Dedifferentiated amniotic fluid mesenchymal stem cell (primary cell): Measurements from ENCODE around the gene WDR27.

ENCODE experiments used
- DNase-seq: peaks from one replicate; pipeline ENCODE4 v3.0.0-alpha.2; 2016; ENCODE audit errors: extremely low spot score

WDR27 gene

DNA sequence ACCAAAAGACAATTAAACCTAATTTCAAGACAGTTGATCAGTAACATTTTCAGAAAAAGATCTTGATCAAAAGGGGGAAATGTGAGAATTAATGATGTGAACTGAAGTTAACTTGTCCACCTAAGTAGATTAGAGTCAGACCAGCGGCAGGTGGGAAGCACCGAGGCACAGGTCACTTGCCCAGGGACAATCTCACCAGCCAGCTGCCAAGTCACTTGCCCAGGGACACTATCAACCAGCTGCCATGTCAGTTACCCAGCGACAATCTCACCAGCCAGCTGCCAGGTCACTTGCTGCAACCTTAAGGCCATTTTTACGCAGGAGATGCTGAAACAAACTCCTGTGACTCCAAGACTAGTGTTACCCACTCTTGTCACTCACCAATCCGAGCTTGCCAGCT, 260.5 kb downstream of the WDR27 start:
- no peak for DNase-seq

DNA sequence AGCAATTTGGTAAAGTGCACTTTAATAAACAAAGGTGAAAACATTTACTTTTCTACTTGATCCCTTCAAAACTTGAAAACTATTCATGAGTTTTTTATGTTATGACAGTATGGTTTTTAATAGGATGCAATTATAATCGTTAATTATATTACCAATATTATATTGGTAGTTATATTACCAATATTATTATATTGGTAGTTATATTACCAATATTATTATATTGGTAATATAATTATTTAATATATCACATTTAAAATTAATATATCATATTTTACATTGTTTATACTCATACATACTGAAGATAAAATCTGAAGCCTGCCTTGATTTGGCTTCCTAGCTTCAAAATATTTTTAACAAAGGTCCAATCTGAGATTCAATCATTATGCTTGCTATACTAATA, 262.1 kb downstream of the WDR27 start:
- DNase-seq = no peak

DNA sequence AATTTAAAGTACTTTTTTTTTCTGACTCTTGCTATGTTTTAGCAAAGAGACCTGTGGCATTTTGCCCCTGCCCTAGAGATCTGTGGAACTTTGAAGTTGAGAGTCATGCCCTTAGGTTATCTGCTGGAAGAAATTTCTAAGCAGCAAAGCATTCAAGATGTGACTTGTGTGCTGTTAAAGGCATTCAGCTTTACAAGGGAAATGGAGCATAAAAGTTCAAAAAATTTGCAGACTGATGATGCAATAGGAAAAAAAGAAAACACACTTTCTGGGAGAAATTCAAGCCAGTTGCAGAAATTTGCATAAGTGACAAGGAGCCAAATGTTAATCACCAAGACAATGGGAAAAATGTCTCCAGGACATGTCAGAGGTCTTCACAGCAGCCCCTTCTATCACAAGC, 267.3 kb downstream of the WDR27 start:
- DNase-seq = peak; percentile 37

DNA sequence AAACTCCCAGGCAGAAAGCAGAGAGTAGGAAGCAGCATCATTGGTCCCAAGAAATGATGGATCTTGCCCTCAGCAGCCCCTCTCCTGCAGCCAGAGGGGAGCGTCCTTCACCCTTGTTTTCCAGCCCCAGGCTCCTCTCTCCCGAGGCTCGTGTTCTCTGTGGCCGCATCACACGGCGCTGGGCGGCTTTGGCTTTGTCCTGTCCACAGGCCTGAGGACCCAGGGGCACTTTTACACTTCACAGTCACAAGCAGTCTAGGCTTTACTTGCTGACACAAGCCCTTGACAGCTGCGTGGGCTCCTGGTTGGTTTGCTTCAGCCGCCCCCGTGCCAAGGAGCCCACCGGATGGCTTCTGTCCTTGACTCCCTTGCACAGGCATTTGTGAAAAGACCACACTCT, 272.8 kb downstream of the WDR27 start:
- no peak for DNase-seq

DNA sequence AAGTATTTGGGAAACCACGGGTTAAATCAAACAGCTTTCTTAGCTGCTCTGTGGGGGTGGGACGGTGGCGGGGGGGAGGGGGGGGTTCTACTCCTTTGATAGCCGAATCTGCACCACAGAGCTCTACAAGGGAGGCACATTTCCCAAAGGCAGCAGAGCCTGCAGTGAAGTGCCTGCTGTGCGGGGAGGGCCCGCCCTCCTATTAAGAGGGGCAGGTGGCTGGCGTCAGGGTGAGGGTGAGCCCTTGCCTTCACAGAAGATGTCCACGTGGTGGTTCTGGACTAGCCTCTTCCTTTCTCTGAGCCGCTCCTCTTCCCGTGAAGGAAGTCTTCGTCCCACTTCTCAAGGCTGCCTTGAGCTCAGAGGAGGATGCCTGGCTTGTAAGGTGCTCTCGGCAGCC, 273.3 kb downstream of the WDR27 start:
- no peak for DNase-seq

DNA sequence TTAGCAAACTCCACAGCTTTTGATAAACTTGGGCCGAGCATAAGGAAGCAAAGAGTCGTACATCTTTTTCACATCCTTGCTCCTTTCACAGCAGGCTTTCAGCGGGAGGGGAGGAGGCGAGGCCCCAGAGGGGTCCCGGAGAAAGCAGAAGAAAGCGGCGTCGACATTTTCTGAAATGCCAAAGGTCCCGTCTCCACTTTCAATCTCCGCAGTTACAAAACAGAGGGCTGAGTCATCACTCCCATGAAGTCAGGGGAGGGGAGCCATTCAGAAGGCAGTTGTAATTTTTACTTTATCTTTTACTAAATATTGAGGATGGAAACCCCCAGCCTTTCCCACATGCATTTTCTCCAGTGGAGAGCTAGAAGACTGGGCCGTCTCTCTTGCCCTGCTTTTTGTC, 274.0 kb downstream of the WDR27 start:
- DNase-seq = peak; percentile 75

DNA sequence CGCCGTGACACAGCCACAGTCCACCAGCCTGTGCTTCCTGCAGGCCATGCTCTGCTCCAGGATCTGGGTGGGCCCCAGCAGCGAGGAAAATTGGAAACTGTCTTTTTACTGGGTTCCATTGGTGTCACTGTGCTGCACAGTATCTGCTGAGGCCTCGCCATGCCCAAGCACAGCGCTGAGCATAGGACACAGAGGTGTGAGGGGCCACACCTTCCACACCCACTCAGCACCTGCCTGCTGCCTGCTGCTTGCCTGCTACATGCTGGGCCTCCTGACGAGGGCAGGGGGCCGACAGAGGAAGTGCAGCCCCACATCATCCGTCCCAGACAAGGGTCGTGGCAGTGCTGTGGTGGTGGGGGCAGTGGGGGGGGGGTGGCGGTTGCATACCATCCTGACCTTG, 275.2 kb downstream of the WDR27 start:
- DNase-seq = no peak

DNA sequence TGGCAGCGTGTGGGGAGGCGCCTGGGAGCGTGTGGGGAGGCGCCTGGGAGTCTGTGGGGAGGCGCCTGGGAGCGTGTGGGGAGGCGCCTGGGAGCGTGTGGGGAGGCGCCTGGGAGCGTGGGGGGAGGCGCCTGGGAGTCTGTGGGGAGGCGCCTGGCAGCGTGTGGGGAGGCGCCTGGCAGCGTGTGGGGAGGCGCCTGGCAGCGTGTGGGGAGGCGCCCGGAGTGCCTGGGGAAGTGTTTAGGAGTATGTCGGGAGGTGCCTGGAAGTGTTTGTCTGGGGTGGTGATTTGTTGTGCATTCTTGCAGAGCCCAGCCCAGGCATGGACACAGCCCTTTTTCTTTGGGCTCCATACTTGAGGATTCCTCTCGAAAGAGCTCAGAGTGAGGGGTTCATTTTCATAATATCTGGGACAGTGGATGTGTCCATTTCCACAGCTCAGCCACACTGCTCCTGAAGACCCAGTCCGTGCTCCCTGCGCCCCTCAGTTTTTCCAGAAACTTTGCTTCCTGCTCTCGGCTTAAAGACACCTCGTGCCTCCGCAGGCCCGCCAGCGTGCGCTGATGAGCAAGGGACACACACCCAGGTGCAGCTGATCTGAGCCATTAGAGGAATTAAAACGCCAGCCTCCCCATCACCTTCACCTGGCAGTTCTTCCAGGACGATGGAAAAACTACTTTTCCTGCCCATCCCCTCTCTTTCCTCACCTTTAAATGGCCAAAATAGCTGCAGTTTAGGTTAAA, 276.0 kb downstream of the WDR27 start:
- no peak for DNase-seq

DNA sequence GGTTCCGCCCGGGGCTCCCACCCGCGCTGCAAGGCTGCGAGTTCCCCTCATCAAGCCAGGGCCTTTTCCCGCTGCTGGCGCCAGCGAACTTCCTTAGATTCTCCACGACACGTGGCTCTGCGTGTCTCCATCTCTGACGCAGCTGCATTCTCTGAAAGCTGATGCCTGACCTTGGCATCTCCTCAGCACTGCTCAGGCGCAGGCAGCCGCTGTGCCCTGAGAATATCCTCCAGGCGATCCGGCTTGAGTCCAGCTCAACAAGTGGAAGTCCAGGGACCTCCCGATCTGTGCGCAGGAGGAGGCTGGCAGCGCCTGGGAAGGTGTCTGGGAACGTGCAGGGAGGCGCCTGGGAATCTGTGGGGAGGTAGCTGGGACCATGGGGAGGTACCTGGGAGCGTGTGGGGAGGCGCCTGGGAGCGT, 277.0 kb downstream of the WDR27 start:
- no peak for DNase-seq

DNA sequence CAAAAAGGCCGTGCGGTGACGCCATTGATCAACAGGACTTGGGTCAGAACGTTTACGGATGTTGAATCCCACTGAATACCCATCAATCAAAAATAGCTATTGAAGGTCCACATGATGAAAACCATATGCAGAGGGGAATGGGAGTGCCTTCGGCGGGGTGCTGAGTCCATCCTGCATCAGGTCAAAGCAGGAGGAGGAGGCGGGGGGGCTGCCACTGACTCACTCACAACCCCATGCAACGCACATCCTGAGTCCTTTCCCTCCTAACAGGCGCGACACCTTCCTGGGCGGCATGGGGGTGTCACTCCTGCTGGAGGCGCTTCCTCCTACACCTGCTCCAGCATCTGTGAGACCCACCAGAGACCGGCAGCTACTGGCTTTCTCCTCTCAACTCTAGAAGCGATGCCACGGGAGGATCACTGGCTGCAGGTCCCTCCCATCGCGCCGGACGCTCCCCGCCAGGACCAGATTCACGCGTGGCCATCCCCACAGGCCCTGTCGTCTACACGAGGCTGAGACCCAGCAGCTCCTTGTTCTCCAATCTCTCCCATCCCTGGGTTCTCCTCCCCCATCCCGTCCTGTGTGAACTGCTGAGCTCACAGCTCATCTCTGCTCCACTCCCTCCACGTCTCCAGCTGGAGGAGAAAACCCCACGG, 277.6 kb downstream of the WDR27 start:
- no peak for DNase-seq

DNA sequence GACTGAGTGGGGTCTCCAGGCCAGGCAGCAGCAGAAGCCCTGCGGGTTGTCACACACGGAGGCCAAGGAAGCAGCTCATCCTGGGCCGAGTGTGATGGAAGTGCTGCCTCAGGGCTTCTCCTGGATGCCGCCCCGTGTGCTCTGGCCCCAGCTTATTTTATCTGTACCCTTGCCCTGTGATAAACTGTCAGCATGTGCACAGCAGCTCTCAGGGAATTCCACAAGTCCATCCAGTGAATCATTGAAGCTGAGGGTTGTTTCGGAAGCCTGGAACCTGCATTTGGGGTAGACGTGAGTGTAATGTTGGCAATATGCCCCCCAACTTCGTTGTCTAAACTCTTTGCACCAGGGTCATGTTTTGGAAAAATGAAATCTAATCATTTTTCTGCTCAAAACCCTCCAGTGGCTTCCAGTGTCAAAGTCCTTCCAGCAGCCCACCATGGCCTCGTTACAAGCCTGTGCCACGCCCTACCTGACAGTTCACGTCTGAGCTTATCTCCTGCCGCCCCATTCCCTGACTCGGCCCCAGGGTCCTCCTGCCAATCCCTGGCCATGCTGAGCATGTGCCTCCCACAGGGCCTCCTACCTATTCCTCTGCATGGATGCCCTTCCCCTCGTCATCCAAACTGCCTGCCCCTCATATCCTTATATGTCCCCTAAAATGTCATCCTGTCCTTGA, 280.1 kb downstream of the WDR27 start:
- no peak for DNase-seq

DNA sequence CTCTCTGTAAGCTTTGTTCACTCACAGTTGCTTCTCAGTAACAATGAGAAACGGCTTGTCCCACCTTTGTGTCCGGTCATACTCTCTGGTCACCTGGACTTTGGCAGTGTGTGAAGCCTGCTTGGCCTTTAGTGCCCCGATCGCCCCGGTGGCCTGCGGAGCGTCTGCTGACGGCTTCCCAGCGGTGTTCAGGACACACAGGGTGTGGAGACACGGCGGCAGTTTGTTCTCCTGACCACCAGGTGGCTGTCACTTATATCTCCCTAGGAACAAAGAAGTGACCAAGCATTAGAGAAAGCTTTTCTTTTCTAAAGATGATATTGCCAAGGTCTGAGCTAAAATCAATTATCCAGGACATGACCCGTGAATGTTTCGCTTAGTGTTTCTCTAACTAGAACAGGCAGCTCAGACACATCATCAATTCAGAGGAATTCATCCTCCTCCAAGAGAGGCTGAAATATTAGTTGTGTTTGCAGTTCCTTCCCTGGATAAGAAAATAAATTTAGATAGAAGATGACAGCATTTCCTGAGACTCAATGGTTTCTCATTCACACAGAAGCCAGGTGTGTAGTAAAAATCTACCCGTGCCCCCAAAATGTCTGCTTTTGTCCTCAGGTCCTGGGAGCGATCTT, 280.8 kb downstream of the WDR27 start:
- no peak for DNase-seq

DNA sequence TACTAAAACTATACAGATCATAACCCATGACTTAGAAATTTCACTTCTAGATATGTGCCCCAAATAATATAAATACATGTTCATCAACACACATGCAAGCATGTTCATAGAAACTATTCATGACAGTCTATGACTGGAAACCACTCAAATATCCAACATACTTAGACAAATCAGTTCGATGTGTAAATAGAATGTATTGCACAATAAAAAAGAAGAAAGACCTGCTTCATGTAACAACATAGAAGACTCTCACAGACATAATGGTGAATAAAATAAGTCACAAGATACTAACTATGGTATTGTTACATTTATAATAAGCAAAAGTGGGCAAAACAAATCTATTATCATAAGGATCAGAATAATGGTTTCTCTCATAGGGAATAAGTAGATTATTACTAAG, 284.7 kb downstream of the WDR27 start:
- no peak for DNase-seq

DNA sequence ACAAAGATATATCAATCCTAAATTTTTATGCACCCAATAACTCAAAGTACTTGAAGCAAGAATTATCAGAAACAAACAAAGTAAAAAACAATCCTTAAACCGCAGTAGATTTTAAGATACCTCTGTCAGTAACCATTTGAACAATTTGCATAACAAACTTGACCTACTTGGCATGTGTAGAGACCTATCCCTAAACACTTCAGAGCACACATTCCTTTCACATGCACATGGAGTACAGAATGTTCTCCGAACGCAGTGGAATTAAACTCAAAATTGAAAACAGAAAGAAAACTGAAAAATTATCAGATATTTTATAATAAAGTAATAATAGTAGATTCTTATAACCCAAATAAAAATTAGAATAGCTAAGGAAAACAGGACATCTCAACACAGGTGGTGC, 285.6 kb downstream of the WDR27 start:
- no peak for DNase-seq

DNA sequence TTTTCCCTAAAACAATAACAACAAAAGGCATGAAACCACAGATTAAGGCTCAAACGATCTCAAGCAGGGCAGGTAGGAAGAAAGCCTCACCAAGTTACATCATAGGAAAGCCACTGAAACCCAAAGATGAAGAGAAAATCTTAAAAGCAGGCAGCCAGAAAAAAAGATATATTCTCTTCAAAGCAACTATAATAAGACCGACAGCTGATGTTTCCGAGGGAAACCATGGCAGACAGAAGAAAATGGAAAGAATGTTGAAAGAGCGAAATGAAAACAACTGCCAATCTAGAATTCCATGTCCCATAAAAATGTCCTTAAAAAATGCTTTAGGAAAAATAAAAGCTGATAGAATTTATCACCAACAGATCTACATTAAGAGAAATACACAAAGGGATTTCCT, 286.6 kb downstream of the WDR27 start:
- no peak for DNase-seq

DNA sequence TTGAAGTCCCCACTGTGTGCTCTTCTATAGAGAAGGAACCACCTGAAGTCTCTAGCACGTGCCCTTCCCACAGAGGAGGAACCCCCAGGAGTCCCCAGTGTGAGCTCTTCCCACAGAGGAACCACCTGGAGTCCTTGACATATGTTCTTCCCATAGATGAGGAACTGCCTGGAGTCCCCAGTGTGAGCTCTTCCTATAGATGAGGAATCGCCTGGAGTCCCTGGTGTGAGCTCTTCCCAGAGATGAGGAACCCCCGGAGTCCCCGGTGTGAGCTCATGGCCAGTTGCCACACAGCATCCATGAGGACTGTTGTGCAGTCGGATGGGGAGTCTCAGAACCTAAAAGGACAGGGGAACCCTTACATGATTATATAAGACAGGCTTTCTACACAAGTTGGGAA, 290.1 kb downstream of the WDR27 start:
- DNase-seq = no peak

DNA sequence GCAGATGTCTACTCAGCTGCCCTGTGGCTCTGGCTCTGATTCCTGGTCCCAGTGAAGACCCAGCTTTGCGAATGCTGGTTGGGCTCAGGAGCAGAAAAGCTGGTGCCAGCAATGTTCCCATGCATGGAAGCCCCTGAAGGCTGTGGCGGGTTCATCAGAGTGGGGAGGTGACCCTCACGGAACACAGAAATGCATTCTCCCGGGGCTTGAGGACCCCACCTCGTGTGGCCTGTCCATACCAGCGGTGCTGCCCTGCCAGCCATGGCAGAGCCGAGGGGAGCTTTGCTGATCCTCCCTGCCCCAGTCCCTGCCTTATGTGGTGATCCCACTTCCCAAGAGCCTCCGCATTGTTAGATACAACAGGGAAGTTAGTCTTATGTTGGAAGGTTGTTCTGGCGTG, 290.5 kb downstream of the WDR27 start:
- DNase-seq = no peak

DNA sequence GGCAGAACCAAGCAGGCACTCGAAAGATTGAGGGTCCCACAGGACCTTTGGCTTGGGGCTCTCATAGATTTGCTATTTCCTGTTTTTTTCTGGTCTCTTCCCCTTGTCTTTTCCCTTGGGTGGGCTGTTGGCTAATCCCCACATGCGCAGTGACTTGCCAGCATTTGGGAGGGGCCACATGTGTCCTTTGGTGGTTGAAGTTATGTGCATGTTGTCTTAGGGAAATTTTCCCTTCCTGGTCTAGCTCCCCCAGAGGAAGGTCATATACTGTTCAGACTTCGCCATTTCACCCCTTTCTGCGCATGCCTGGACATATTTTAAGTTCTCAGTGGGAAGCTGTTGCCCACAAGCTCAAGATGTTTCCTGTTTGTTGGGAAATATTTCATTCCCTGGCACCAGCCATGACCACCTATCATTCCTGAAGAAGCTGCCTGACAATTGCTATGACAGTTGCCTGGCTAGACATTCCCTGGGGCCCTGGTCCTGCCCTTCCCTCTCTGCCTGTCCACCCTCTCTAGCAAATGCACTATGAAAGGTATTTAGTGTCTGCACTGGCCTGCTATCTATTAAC, 292.0 kb downstream of the WDR27 start:
- no peak for DNase-seq

DNA sequence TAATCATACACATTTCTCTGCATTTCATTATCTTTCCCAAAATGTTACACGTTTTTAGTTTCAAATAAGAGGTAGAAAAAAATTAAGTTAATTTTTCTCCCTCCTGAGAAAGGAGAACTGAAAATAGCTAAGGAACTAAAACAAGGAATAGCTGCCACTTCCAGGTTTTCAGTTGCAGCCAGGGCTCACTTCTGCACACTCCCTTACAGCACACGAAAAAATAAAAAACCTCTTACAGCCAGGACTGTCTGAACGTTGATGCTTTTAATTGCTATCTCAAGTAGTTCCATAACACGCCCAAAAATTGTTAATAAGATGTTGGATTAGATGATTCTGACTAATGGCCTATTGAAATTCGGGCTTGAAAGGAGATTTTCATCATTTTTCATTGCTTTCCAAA, 294.5 kb downstream of the WDR27 start:
- DNase-seq = no peak
